HepG2 (cell line): Measurements from ENCODE around the gene ANKRD65. TPM values are rescaled to one million over a fixed set of nuclear protein-coding genes. Genes with fewer than 3 reads are reported as not detected.
A peak's percentile ranks its signal among the peaks of the same experiment; 100 is the strongest.

Experiments used
- ATF7 ChIP-seq, 2 experiments: fragments of 450-650 bp in 1 of 2; sonication (generic) in 1 of 2; formaldehyde crosslinking in 1 of 2; IDR thresholded peaks; 2 replicates each; pipeline versions ENCODE4 v1.4.0 to v1.6.1; 2016 to 2020; ENCODE audit warnings: antibody characterized with exemption in 1 of 2, mild to moderate bottlenecking in 1 of 2, missing genetic modification reagents in 1 of 2
- CBFB ChIP-seq: sonication (generic); formaldehyde crosslinking; IDR thresholded peaks from 2 replicates; pipeline ENCODE4 v1.4.0; 2020; ENCODE audit warnings: missing genetic modification reagents
- ELF3 ChIP-seq: IDR thresholded peaks from 2 replicates; pipeline ENCODE4 v1.6.1; 2016; ENCODE audit warnings: missing genetic modification reagents, missing compliant biosample characterization
- IRF2 ChIP-seq: IDR thresholded peaks from 2 replicates; pipeline ENCODE4 v1.6.1; 2018; ENCODE audit warnings: missing genetic modification reagents, missing compliant biosample characterization
- KAT2B ChIP-seq: fragments of 150-350 bp; IDR thresholded peaks from 2 replicates; pipeline ENCODE4 v1.6.1; 2014; ENCODE audit warnings: low read depth, low read length, borderline replicate concordance
- MXI1 ChIP-seq: IDR thresholded peaks from 3 replicates; pipeline ENCODE4 v1.6.1; 2012; ENCODE audit warnings: low read depth, low read length, inconsistent platforms, borderline replicate concordance
- NR2F1 ChIP-seq, 2 experiments: fragments of 450-650 bp in 1 of 2; formaldehyde crosslinking in 1 of 2; IDR thresholded peaks; 2 replicates each; pipeline versions ENCODE4 v1.5.0 to v1.6.1; 2016 to 2020; ENCODE audit warnings: mild to moderate bottlenecking in 1 of 2, missing compliant biosample characterization in 1 of 2, missing genetic modification reagents in 1 of 2, moderate library complexity in 1 of 2
- RFXAP ChIP-seq: sonication (generic); formaldehyde crosslinking; IDR thresholded peaks from 2 replicates; pipeline ENCODE4 v1.4.0; 2020; ENCODE audit warnings: missing genetic modification reagents, borderline replicate concordance
- RNF219 ChIP-seq: sonication (generic); formaldehyde crosslinking; IDR thresholded peaks from 2 replicates; pipeline ENCODE4 v1.5.0; 2020; ENCODE audit warnings: mild to moderate bottlenecking, missing genetic modification reagents
- TGIF2 ChIP-seq: IDR thresholded peaks from 2 replicates; pipeline ENCODE4 v1.6.1; 2016; ENCODE audit warnings: control low read depth, missing compliant biosample characterization
- ZBTB44 ChIP-seq: sonication (generic); formaldehyde crosslinking; IDR thresholded peaks from 2 replicates; pipeline ENCODE4 v1.4.0; 2020; ENCODE audit warnings: missing genetic modification reagents
- ZFP37 ChIP-seq: sonication (generic); formaldehyde crosslinking; IDR thresholded peaks from 2 replicates; pipeline ENCODE4 v1.4.0; 2020; ENCODE audit warnings: missing genetic modification reagents, borderline replicate concordance
- ZHX2 ChIP-seq, 2 experiments: sonication (generic) in 1 of 2; formaldehyde crosslinking in 1 of 2; IDR thresholded peaks; 2 replicates each; pipeline versions ENCODE4 v1.6.1 to v1.9.0; 2014 to 2022; ENCODE audit warnings: antibody characterized with exemption in 1 of 2, borderline replicate concordance in 1 of 2, inconsistent platforms in 1 of 2, low read depth in 1 of 2, missing genetic modification reagents in 1 of 2
- ZNF430 ChIP-seq: sonication (generic); formaldehyde crosslinking; IDR thresholded peaks from 2 replicates; pipeline ENCODE4 v1.9.0; 2021; ENCODE audit warnings: mild to moderate bottlenecking, missing genetic modification reagents
- ZNF501 ChIP-seq: sonication (generic); formaldehyde crosslinking; IDR thresholded peaks from 2 replicates; pipeline ENCODE4 v1.5.1; 2020; ENCODE audit warnings: mild to moderate bottlenecking, moderate library complexity, missing genetic modification reagents
- ZNF547 ChIP-seq: sonication (generic); formaldehyde crosslinking; IDR thresholded peaks from 2 replicates; pipeline ENCODE4 v1.5.1; 2020; ENCODE audit warnings: mild to moderate bottlenecking, missing genetic modification reagents
- ZNF879 ChIP-seq: sonication (generic); formaldehyde crosslinking; IDR thresholded peaks from 2 replicates; pipeline ENCODE4 v1.8.1; 2023; ENCODE audit warnings: missing genetic modification reagents
- ZSCAN12 ChIP-seq: sonication (generic); formaldehyde crosslinking; IDR thresholded peaks from 2 replicates; pipeline ENCODE4 v1.9.0; 2021; ENCODE audit warnings: mild to moderate bottlenecking, missing genetic modification reagents
- ZSCAN22 ChIP-seq: sonication (generic); formaldehyde crosslinking; IDR thresholded peaks from 2 replicates; pipeline ENCODE4 v1.4.0; 2020; ENCODE audit warnings: mild to moderate bottlenecking, missing genetic modification reagents
- polyA plus RNA-seq, 8 experiments: library from polyadenylated mRNA; depleted of rRNA in 3 of 8; stranded (reverse) in 7 of 8; unstranded in 1 of 8; fragments of >200 nt; fragmentation: Illumina TruSeq in 4 of 8; extraction: Trizol in 4 of 8; gene quantifications; 2 replicates each; pipeline versions ENCODE4 v1.2.1 to v1.2.3, GENCODE V29; 2011 to 2016; ENCODE audit warnings: low read depth in 4 of 8, missing spikeins in 1 of 8, mixed read lengths in 1 of 8; ENCODE audit not compliant: insufficient read depth in 1 of 8
- total RNA-seq, 5 experiments: library from RNA; depleted of rRNA; stranded (reverse); fragments of >200 nt; fragmentation: Illumina TruSeq; extraction: Trizol; gene quantifications; 2 replicates each; pipeline ENCODE4 v1.2.3, GENCODE V29; 2016; ENCODE audit warnings: low read depth in 1 of 5

The ANKRD65 gene
- total and polyA plus RNA-seq, 2 of the 13 experiments (the other 11 are each of a cell fraction or from before 2014, with no cell fraction given), result 12.1 to 30.1 TPM

- TF ChIP-seq ELF3 (CRISPR knock-in tag) (no peak), ZNF547 (CRISPR knock-in tag) (no peak; the same call in 1 of the 2 replicates), ZNF501 (CRISPR knock-in tag) (peak; percentile 61), KAT2B (no peak), ZHX2 (IDR thresholded peaks at IDR 0.05; ENCODE audit: low read depth) (no peak), ZHX2 (CRISPR knock-in tag; IDR thresholded peaks at IDR 0.05; ENCODE audit: borderline replicate concordance) (no peak), ZSCAN12 (CRISPR knock-in tag) (no peak), ZNF430 (CRISPR knock-in tag) (peak; percentile 67), CBFB (CRISPR knock-in tag) (peak; percentile 57; the same call in 1 of the 2 replicates), TGIF2 (no peak), RFXAP (CRISPR knock-in tag) (peak; percentile 76; the same call in 1 of the 2 replicates), IRF2 (0 out of 2 replicates have a peak, but pooled peaks have one; percentile 33), ZFP37 (CRISPR knock-in tag) (no peak), ATF7 (IDR thresholded peaks at IDR 0.05) (no peak), ATF7 (CRISPR knock-in tag; IDR thresholded peaks at IDR 0.05) (0 out of 2 replicates have a peak, but pooled peaks have one; percentile 30), MXI1 (peak; percentile 72; the same call in 1 of the 3 replicates), ZSCAN22 (CRISPR knock-in tag) (0 out of 2 replicates have a peak, but pooled peaks have one; percentile 57), NR2F1 (CRISPR knock-in tag; IDR thresholded peaks at IDR 0.05) (no peak), ZNF879 (CRISPR knock-in tag) (no peak), ZBTB44 (CRISPR knock-in tag) (no peak), RNF219 (CRISPR knock-in tag) (no peak)
These were observed 20.2 kb upstream of the ANKRD65 start (continued) for GRCh38 chr1:1441002-1441888.
